Bronchial epithelial cell (primary cell): ENCODE data around the gene PLD4. TPM values are rescaled to one million over a fixed set of nuclear protein-coding genes. Genes with fewer than 3 reads are reported as not detected.
"Not testable (repeated sequence)": the region's sequence is repeated elsewhere in the genome, so short reads cannot be mapped to it uniquely, and the experiment has no call there.

Experiments
- DNase-seq: peaks from one replicate; pipeline ENCODE4 v3.0.0-alpha.2; 2010; ENCODE audit warnings: low read depth
- FAIRE-seq: peaks from 2 replicates; lab custom pipeline; 2011; peaks lifted over from hg19 to GRCh38; lab: Jason Lieb, UNC
- H3K27me3 ChIP-seq: 2 replicates; pipeline ENCODE4 v1.5.1; 2011; ENCODE audit warnings: low read length; ENCODE audit not compliant: control insufficient read depth, insufficient read depth
- H3K36me3 ChIP-seq: 2 replicates; pipeline ENCODE4 v1.5.1; 2011; ENCODE audit warnings: low read length; ENCODE audit not compliant: control insufficient read depth, insufficient read depth
- H3K4me3 ChIP-seq: 2 replicates; pipeline ENCODE4 v1.5.1; 2011; ENCODE audit warnings: mild to moderate bottlenecking, low read depth, low read length, control low read depth
- total RNA-seq: library from RNA; depleted of rRNA; stranded (reverse); fragments of >200 nt; gene quantifications from 2 replicates; pipeline ENCODE4 v1.2.1, GENCODE V29; 2014
- TF ChIP-seq, protein P1 (sequence below): IDR thresholded peaks from 2 replicates; pipeline ENCODE4 v1.5.1; 2011; ENCODE audit warnings: mild to moderate bottlenecking, moderate library complexity, low read length, control low read depth, inconsistent platforms; ENCODE audit not compliant: insufficient read depth, severe bottlenecking

PLD4 gene
- total RNA-seq, 1 donor from 2014 or later: not detected

DNA sequence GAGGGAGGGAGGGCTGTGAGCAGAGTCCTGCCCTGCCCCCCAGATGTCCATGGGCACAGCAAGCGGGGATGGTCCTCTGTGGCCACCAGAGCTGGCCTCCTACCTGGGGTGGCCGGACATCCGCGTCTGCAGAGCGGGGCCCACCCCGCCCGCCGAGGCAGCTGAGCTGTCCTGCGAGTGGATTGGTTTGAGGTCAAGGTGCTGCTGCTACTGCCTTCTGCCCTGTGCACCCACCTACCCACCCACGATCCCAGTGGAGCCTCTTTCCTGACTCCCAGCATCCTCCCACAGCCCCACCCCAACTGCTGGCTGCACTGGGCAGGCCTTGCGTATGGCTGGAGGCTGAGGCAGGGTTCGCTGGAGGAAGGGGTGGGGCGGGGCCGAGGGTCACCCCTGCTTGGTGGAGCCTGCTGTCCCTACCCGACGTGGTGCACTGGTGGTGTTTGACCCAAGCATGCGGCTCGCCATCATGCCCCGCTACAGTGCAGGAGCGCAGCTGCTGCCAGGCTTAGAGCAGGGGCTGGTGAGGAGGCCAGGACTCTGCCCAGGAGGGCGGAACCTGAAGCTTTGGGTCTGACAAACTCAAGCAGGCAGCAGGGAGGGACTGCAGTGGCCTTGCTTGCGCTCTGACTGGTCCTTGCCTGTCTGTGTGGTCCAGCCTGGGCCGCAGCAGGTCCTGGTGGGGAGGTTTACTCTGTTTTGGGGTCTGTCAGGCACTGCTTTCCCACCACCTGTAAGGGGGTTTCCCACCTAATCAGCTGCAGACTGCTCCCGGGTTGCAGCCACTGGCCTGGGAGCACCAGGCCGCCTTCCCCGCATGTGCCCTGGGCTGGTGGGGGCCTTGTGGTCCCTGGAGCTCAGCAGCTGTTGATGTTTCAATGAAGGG is 35.9 kb upstream of the PLD4 start:
- H3K27me3 ChIP-seq: no peaks in the 10 kb centered on the region
- peaks cover 43% of the 10 kb centered on the region for H3K36me3 ChIP-seq
- H3K4me3 ChIP-seq: no peak overlapping the region
- FAIRE-seq: no peak
- no peak for DNase-seq
- TF ChIP-seq, protein P1, sequence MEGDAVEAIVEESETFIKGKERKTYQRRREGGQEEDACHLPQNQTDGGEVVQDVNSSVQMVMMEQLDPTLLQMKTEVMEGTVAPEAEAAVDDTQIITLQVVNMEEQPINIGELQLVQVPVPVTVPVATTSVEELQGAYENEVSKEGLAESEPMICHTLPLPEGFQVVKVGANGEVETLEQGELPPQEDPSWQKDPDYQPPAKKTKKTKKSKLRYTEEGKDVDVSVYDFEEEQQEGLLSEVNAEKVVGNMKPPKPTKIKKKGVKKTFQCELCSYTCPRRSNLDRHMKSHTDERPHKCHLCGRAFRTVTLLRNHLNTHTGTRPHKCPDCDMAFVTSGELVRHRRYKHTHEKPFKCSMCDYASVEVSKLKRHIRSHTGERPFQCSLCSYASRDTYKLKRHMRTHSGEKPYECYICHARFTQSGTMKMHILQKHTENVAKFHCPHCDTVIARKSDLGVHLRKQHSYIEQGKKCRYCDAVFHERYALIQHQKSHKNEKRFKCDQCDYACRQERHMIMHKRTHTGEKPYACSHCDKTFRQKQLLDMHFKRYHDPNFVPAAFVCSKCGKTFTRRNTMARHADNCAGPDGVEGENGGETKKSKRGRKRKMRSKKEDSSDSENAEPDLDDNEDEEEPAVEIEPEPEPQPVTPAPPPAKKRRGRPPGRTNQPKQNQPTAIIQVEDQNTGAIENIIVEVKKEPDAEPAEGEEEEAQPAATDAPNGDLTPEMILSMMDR: no peak

DNA sequence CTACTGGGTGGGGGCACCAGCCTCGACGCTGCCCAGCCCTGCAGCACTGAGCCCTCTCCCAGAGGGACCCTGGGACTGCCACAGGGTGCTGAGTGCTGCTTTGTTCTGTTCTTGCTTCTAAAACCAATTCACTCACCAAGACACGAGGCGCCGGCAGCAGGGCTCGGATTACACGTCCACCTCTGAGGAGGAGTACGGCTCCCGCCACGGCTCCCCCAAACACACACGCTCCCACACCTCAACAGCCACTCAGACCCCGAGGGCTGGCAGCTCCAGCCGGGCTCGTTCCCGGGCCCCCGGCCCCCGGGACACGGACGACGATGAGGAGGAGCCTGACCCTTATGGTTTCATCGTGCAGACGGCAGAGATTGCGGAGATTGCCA is 35.3 kb upstream of the PLD4 start:
- TF ChIP-seq, protein P1: no peak
- no peak for FAIRE-seq
- DNase-seq: no peak

DNA sequence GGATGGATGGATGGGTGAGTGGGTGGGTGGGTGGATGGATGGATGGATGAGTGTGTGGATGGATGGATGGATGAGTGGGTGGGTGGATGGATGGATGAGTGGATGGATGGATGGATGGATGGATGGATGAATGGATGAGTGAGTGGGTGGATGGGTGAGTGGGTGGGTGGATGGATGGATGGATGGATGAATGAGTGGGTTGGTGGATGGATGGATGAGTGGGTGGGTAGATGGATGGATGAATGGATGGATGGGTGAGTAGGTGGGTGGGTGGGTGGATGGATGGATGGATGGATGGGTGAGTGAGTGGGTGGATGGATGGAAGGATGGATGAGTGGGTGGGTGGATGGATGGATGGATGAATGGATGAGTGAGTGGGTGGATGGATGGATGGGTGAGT is 34.4 kb upstream of the PLD4 start:
- not testable (repeated sequence) for DNase-seq, H3K27me3 ChIP-seq, FAIRE-seq, H3K4me3 ChIP-seq
- peaks cover 48% of the 10 kb centered on the region for H3K36me3 ChIP-seq

More for the DNA sequence above, 35.3 kb upstream of the PLD4 start:
- Histone ChIP-seq H3K27me3 (no peaks in the 10 kb centered on the region), H3K4me3 (no peak overlapping the region), H3K36me3 (peaks cover 46% of the 10 kb centered on the region)

DNA sequence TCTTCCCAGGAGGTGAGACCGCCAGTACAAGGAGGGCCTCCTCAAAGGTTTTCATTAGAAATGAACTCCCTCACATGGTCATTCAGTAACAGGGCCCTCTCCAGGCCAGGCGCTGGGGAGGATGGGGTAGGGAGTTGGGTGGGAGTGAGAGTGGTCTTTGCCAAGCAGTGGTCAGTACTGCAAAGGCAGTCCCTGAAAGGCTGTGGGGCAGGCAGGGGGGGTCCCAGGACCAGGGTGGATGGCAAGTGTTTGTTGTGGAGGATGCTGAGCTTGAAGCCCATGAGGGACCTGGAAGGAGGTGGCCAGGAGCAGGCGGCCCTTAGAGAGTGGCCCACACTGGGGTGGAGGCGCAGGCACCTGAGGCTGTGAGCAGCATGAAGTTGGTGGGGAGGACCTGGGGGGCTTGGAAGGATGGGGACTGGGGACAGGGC is 33.5 kb upstream of the PLD4 start:
- Histone ChIP-seq H3K27me3 (no peaks in the 10 kb centered on the region), H3K36me3 (peaks cover 41% of the 10 kb centered on the region), H3K4me3 (no peak overlapping the region)
- DNase-seq (no peak), FAIRE-seq (no peak)
- TF ChIP-seq, protein P1: no peak

DNA sequence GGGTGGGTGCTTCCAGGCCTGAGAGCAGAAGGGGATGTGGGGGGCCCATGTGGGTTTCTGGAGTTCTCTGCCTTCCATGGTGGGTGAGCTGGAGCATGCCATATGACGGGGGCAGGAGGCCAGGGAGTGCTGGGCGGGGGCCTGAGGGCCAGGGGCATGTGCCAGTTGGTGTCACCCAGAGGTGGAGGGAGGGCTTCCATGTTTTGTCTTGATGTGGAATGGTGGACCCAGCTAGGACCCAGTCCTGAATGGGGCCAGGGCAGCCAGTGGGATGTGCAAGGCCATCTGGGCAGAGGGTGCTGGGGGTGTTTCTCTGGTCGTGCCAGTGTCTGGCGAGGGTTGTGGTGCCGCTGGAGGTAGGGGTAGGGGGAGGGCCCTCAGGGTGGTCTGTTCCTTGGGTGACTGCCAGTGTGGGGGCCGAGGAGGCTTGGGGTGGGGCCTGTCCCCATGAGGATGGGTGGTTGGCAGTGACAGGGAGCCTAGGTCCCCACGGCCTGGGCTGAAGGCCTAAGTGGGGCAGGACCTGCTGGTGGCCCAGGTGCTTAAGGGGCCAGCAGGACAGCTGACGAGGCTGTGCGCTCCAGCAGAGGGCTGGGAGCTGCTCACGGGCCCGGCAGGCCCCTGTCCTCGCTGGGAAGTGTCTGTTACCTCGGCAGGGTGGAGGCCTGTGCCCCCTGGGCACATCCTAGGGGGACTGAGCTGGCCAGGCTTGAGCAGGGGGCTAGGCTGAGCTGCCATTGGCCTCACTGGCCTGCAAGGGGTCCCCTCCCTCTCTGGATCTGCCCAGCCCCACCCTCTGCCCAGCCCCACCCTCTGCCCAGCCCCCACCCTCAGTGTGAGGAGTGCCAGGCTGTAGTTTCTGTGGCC is 32.8 kb upstream of the PLD4 start:
- Histone ChIP-seq H3K4me3 (no peak overlapping the region), H3K36me3 (peaks cover 35% of the 10 kb centered on the region), H3K27me3 (no peaks in the 10 kb centered on the region)
- FAIRE-seq: no peak
- DNase-seq: no peak
- TF ChIP-seq, protein P1: no peak
